Panc1 (cell line): ENCODE results near the gene LMTK2. TPM values are rescaled to one million over a fixed set of nuclear protein-coding genes. Genes with fewer than 3 reads are reported as not detected.

ENCODE experiments used
- ATAC-seq: fragments of 200-7000 bp; cut with Tn5 transposase; 2 replicates; pipeline ENCODE4 v1.9.1; 2020; ENCODE audit warnings: mild to moderate bottlenecking, moderate library complexity
- BruUV-seq: library from RNA; stranded (reverse); fragments of 400-500 nt; replicated peaks from 2 replicates; lab custom pipeline; 2021; lab: Mats Ljungman, UMichigan
- CTCF ChIA-PET: fragments of 300-600 bp; sonication (Branson Sonifier 250); formaldehyde crosslinking; loops from one replicate; lab custom pipeline; 2022; ENCODE audit warnings: antibody characterized with exemption; lab: Charles Lee
- POLR2A ChIA-PET: fragments of 300-600 bp; sonication (Branson Sonifier 250); formaldehyde crosslinking; loops from one replicate; lab custom pipeline; 2022; ENCODE audit warnings: antibody characterized with exemption; lab: Charles Lee
- DNase-seq: peaks from one replicate; pipeline ENCODE4 v3.0.0-alpha.2; 2010; ENCODE audit warnings: low read depth, low spot score
- H3K27ac ChIP-seq: 2 replicates; pipeline ENCODE4 v1.5.1; 2011; ENCODE audit warnings: mild to moderate bottlenecking, low read length, inconsistent platforms
- H3K27me3 ChIP-seq: fragments of 200-500 bp; sonication (Bioruptor generic); 2 replicates; pipeline ENCODE4 v1.6.0; 2014; ENCODE audit warnings: low read length, inconsistent platforms; ENCODE audit not compliant: control insufficient read depth, insufficient read depth
- H3K36me3 ChIP-seq: fragments of 200-500 bp; sonication (Bioruptor generic); 2 replicates; pipeline ENCODE4 v1.5.1; 2014; ENCODE audit warnings: inconsistent platforms, mild to moderate bottlenecking, low read length, moderate library complexity; ENCODE audit not compliant: control insufficient read depth, insufficient read depth
- H3K4me1 ChIP-seq: 2 replicates; pipeline ENCODE4 v1.5.1; 2011; ENCODE audit warnings: inconsistent platforms, mild to moderate bottlenecking, low read length, moderate library complexity; ENCODE audit not compliant: control insufficient read depth, insufficient read depth
- H3K4me3 ChIP-seq, 2 experiments: 2 replicates each; pipeline ENCODE4 v1.5.1; 2011 to 2012; ENCODE audit warnings: low read depth in 2 of 2, low read length in 2 of 2, mild to moderate bottlenecking in 2 of 2, inconsistent platforms in 1 of 2, moderate library complexity in 1 of 2
- H3K9me3 ChIP-seq: fragments of 200-500 bp; sonication (Bioruptor generic); 2 replicates; pipeline ENCODE4 v1.5.1; 2014; ENCODE audit warnings: low read depth, mild to moderate bottlenecking, inconsistent platforms, low read length, moderate library complexity; ENCODE audit not compliant: control insufficient read depth, insufficient read depth
- CTCF ChIP-seq: fragments of 450-650 bp; IDR thresholded peaks from 2 replicates; pipeline ENCODE4 v1.5.1; 2017; ENCODE audit warnings: mild to moderate bottlenecking
- POLR2AphosphoS5 ChIP-seq: IDR thresholded peaks from 2 replicates; pipeline ENCODE4 v1.6.1; 2012; ENCODE audit warnings: mild to moderate bottlenecking, low read depth, low read length, moderate library complexity
- REST ChIP-seq, 2 experiments: IDR thresholded peaks; 2 replicates each; pipeline ENCODE4 v1.6.1; 2011 to 2012; ENCODE audit warnings: low read depth in 2 of 2, control low read depth in 1 of 2, low read length in 1 of 2, mild to moderate bottlenecking in 1 of 2, moderate library complexity in 1 of 2; ENCODE audit not compliant: insufficient read depth in 1 of 2
- SIN3A ChIP-seq: IDR thresholded peaks from 2 replicates; pipeline ENCODE4 v1.6.1; 2012; ENCODE audit warnings: low read depth, mild to moderate bottlenecking, low read length, moderate library complexity, borderline replicate concordance; ENCODE audit not compliant: insufficient read depth
- TCF7L2 ChIP-seq: IDR thresholded peaks from 2 replicates; pipeline ENCODE4 v1.6.1; 2011; ENCODE audit warnings: mild to moderate bottlenecking, low read depth, low read length, inconsistent platforms
- in situ Hi-C: cut with HindIII; loops from 2 replicates; pipeline ENCODE4 v1.10.0; 2016; ENCODE audit warnings: low sequenced_read_pairs, low pct_unique_long_range_greater_than_20kb
- intact Hi-C: fragments of 100-400 bp; cut with micrococcal nuclease; formaldehyde crosslinking; loops from one replicate; pipeline ENCODE4 v1.10.0; 2022; ENCODE audit not compliant: unreplicated experiment
- total RNA-seq: library from RNA; stranded (reverse); gene quantifications from one replicate; pipeline ENCODE4 v1.2.1, GENCODE V29; 2021; ENCODE audit not compliant: unreplicated experiment

The LMTK2 gene
- total RNA-seq, 1 experiment from 2014 or later, result 25.4 TPM

GRCh38 chr7:98252425-98253054 is 145.9 kb downstream of the LMTK2 start:
- in situ Hi-C loops (no loop called here), intact Hi-C loops (no loop called here)
- Histone ChIP-seq H3K36me3 (no peaks in the 10 kb centered on the region; the same call in 1 of the 2 replicates), H3K4me3 (peak overlapping the region; percentile 76 to 93), H3K4me1 (peaks cover 9% of the 10 kb centered on the region), H3K27ac (peak overlapping the region; percentile 52), H3K9me3 (no peaks in the 10 kb centered on the region), H3K27me3 (no peaks in the 10 kb centered on the region)
- ATAC-seq (peak; percentile 68), DNase-seq (no peak)
- ChIA-PET CTCF (no interaction called here), POLR2A (no interaction called here)
- TF ChIP-seq POLR2AphosphoS5 (no peak), REST (IDR thresholded peaks at IDR 0.05; ENCODE audit: insufficient read depth in 1 of 2, low read depth in 2 of 2, low read length in 1 of 2) (no peak), CTCF (no peak), SIN3A (no peak), TCF7L2 (no peak)
- BruUV-seq, result TSS peak; percentile 86

- no peak for TF ChIP-seq POLR2AphosphoS5
- no peak for TF ChIP-seq TCF7L2
- TF ChIP-seq REST (IDR thresholded peaks at IDR 0.05; ENCODE audit: insufficient read depth in 1 of 2, low read depth in 2 of 2, low read length in 1 of 2), result no peak
- no peak for TF ChIP-seq CTCF
- no peak for TF ChIP-seq SIN3A
- in situ Hi-C loops, result no loop called here
- no peak for ATAC-seq
- no TSS peak for BruUV-seq
- POLR2A ChIA-PET, result no interaction called here
- no peak for DNase-seq
- intact Hi-C loops, result no loop called here
- H3K4me1 ChIP-seq, result peaks cover 9% of the 10 kb centered on the region
- H3K36me3 ChIP-seq, result no peaks in the 10 kb centered on the region; the same call in 1 of the 2 replicates
- CTCF ChIA-PET, result no interaction called here
- H3K27me3 ChIP-seq, result no peaks in the 10 kb centered on the region
- no peaks in the 10 kb centered on the region for H3K9me3 ChIP-seq
- H3K4me3 ChIP-seq, result no peak overlapping the region
- H3K27ac ChIP-seq, result no peak overlapping the region
Observed at GRCh38 chr7:98254516-98254915, 147.9 kb downstream of the LMTK2 start.
